Nephron (organoid): ENCODE data around the gene TNNI3K.

Experiments used
- H3K27ac Mint-ChIP-seq, 3 experiments: 2 replicates each; pipeline ENCODE4 v1.8.0; 2020; ENCODE audit warnings: mixed read lengths in 3 of 3, mild to moderate bottlenecking in 2 of 3, moderate library complexity in 1 of 3
- H3K27me3 Mint-ChIP-seq: 2 replicates; pipeline ENCODE4 v1.8.0; 2021; ENCODE audit warnings: low read depth, mild to moderate bottlenecking, moderate library complexity, mixed read lengths
- H3K36me3 Mint-ChIP-seq: 2 replicates; pipeline ENCODE4 v1.8.0; 2020; ENCODE audit warnings: low read depth, mixed read lengths
- H3K4me1 Mint-ChIP-seq: 2 replicates; pipeline ENCODE4 v1.8.0; 2020; ENCODE audit warnings: mixed read lengths
- H3K4me3 Mint-ChIP-seq, 3 experiments: 2 replicates each; pipeline ENCODE4 v1.8.0; 2020; ENCODE audit warnings: mild to moderate bottlenecking in 3 of 3, mixed read lengths in 3 of 3, moderate library complexity in 2 of 3
- H3K9me3 Mint-ChIP-seq: 2 replicates; pipeline ENCODE4 v1.8.0; 2020; ENCODE audit warnings: mixed read lengths
- TF ChIP-seq, protein P1 (sequence below), 3 experiments: fragments of 200-600 bp; sonication (generic); IDR thresholded peaks; one replicate each; pipeline ENCODE4 v1.5.0; 2021; ENCODE audit warnings: antibody characterized with exemption in 3 of 3; ENCODE audit not compliant: unreplicated experiment in 3 of 3

Gene TNNI3K

DNA sequence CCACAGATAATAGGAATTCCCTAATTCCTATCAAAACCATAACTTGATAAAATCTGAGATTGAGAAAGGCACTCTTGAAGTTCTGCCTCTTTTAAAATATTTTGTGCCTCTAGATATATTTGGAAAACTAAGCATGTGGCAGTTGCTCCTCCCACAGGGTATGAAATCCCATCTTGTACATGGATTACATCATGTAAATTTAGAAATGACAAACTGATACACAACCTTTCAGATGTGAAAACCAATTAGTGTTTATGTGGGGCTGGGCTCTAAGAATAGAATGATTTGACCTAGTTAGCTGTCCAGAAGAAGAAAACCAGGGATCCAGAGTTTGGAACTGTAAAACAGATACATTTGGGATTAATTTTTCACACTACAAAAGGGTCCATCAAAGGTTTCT, 261.5 kb downstream of the TNNI3K start:
- TF ChIP-seq, protein P1, sequence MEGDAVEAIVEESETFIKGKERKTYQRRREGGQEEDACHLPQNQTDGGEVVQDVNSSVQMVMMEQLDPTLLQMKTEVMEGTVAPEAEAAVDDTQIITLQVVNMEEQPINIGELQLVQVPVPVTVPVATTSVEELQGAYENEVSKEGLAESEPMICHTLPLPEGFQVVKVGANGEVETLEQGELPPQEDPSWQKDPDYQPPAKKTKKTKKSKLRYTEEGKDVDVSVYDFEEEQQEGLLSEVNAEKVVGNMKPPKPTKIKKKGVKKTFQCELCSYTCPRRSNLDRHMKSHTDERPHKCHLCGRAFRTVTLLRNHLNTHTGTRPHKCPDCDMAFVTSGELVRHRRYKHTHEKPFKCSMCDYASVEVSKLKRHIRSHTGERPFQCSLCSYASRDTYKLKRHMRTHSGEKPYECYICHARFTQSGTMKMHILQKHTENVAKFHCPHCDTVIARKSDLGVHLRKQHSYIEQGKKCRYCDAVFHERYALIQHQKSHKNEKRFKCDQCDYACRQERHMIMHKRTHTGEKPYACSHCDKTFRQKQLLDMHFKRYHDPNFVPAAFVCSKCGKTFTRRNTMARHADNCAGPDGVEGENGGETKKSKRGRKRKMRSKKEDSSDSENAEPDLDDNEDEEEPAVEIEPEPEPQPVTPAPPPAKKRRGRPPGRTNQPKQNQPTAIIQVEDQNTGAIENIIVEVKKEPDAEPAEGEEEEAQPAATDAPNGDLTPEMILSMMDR (IDR thresholded peaks at IDR 0.05; ENCODE audit: unreplicated experiment in 3 of 3) = no peak
- no peaks in the 10 kb centered on the region for H3K4me1 Mint-ChIP-seq
- H3K36me3 Mint-ChIP-seq = no peaks in the 10 kb centered on the region
- H3K4me3 Mint-ChIP-seq = no peak overlapping the region
- H3K27ac Mint-ChIP-seq = no peak overlapping the region
- no peaks in the 10 kb centered on the region for H3K9me3 Mint-ChIP-seq
- H3K27me3 Mint-ChIP-seq = no peaks in the 10 kb centered on the region

DNA sequence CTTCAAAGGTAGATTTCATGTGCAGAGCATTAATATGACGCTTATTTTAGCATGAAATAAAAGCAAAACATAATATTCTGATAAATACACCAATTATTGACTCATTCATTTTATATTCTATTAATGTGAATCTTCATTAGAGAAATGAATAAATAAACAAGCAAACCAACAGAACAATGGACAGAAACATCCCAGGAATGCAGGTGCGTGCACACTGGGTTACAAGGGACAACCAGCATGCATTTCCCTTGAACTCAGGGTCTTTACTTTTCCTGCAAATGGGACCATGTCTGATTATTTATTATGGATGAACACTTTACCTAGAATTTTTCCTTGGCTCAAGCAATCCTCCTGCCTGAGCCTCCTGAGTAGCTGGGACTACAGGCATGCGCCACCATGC, 263.7 kb downstream of the TNNI3K start:
- Mint-ChIP-seq H3K9me3 (no peaks in the 10 kb centered on the region), H3K4me1 (no peaks in the 10 kb centered on the region), H3K27ac (no peak overlapping the region), H3K36me3 (no peaks in the 10 kb centered on the region), H3K4me3 (no peak overlapping the region), H3K27me3 (no peaks in the 10 kb centered on the region)
- TF ChIP-seq, protein P1 (IDR thresholded peaks at IDR 0.05; ENCODE audit: unreplicated experiment in 3 of 3) = no peak

DNA sequence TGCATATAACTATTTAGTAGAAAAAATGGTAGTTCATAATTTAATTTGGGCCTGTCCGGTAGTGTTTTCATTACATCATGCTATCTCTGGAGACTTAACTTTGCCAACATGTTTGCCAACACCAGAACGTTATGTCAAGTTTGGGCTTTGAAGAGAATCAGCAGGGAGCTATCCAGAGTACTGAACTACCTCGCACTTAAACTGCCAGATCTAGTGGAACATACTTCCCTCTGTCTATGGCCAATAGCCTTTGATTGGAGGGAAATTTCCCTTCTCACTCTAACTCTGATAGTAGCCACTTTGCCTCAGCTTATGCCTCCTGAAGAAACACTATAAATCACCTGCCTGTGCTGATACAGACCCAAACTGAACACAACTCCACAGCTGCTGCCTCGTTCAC, 267.2 kb downstream of the TNNI3K start:
- Mint-ChIP-seq H3K27me3 (no peaks in the 10 kb centered on the region), H3K36me3 (no peaks in the 10 kb centered on the region), H3K4me3 (no peak overlapping the region), H3K4me1 (no peaks in the 10 kb centered on the region), H3K27ac (no peak overlapping the region), H3K9me3 (no peaks in the 10 kb centered on the region)
- TF ChIP-seq, protein P1 (IDR thresholded peaks at IDR 0.05; ENCODE audit: unreplicated experiment in 3 of 3) = no peak

DNA sequence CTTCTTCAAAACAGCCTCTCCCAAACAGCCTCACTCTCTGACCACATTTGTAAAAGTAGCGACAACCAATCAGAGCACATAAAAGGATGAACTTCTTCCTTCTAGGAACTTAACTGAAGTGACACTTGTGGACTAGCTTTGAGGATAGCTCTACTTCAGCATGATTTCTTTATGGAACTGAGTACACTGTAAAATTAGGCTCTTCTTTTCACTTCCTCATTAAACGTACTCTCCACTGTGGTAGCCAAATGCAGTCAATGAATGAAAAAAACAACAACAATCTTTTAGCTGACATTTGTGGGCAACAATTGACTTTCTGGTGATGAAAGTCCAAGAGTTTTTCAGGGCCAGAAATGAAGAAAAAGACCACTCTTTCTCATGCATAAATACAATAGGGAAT, 267.7 kb downstream of the TNNI3K start:
- Mint-ChIP-seq H3K4me1 (no peaks in the 10 kb centered on the region), H3K4me3 (no peak overlapping the region), H3K27ac (no peak overlapping the region), H3K27me3 (no peaks in the 10 kb centered on the region), H3K36me3 (no peaks in the 10 kb centered on the region), H3K9me3 (no peaks in the 10 kb centered on the region)
- TF ChIP-seq, protein P1 (IDR thresholded peaks at IDR 0.05; ENCODE audit: unreplicated experiment in 3 of 3) = no peak

DNA sequence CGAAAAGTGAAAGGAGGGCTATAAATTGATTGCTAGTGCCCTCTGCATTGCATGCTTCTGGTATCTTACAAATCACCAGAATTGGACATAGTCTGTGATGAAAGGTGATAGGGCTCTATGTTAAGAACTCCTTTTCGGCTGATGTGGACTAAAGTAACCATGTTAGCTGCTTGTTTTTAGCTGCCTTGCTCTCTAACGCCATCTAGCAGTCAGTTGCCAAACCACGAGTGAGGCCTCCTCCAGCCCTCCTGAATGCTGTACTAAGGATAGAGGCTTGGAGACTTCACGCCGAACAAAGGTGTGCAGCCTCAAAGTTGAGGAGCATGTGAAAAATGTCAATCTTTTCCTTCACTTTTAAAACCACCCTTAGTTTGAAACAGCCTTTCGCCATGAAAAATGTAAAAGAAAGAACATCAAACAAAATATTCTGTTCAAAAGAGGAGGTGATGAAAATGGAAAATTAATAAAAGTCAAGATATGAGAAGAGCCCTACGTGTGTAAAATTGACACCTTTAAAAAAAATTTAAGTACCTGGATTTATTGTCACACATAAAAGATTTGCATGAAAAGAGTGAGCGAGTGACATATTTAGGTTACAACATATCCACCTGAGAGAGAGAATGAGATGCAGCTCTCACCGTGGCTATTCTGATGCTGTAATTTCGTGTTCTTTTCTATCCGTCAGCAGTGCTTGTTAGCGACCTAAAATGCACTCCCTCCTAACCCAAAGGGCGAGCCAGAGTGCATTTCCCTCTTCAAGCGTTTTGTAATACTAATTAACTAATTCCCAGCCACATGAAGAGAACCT, 269.1 kb downstream of the TNNI3K start:
- Mint-ChIP-seq H3K27me3 (peaks cover 3% of the 10 kb centered on the region), H3K4me1 (no peaks in the 10 kb centered on the region), H3K4me3 (no peak overlapping the region), H3K27ac (no peak overlapping the region), H3K36me3 (no peaks in the 10 kb centered on the region), H3K9me3 (no peaks in the 10 kb centered on the region)
- TF ChIP-seq, protein P1 (IDR thresholded peaks at IDR 0.05; ENCODE audit: unreplicated experiment in 3 of 3) = peak; percentile 79 to 89 (median 89)

DNA sequence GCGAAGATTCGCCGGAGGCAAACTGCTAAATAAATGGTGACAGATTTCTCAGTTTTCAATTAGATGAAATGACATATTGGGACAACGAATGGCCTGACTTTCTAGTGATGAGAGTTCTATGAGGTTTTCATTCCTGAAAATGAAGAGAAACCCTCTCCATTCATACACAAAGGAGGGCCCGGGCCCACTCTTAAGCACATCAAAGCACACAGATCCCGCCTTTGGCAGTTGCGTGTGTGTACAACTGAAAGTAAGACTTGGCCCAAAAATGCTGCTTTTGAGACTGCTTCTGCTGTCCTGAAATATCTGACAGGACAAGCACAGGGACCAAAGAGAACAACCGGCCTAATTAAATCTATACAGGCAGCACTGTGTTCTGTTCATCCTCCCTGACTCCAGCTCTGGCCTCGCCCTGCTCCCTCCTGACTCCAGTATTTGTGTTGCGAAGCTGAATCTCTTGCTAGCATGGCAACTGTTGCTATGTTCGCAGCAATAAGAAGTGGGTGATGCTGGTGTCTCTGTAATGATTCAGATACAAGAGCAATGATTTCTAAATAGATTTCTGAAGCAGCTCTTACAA, 269.8 kb downstream of the TNNI3K start:
- peaks cover 3% of the 10 kb centered on the region for H3K27me3 Mint-ChIP-seq
- H3K27ac Mint-ChIP-seq = no peak overlapping the region
- TF ChIP-seq, protein P1 (IDR thresholded peaks at IDR 0.05; ENCODE audit: unreplicated experiment in 3 of 3) = no peak
- H3K4me1 Mint-ChIP-seq = no peaks in the 10 kb centered on the region
- H3K9me3 Mint-ChIP-seq = no peaks in the 10 kb centered on the region
- no peaks in the 10 kb centered on the region for H3K36me3 Mint-ChIP-seq
- H3K4me3 Mint-ChIP-seq = no peak overlapping the region
